Astrocyte (in vitro differentiated cells and primary cell): Measurements from ENCODE around the gene ETV5.

Experiments
- CTCF ChIP-seq: IDR thresholded peaks from 2 replicates; pipeline ENCODE4 v1.5.1; 2011; ENCODE audit warnings: low read depth, mild to moderate bottlenecking, inconsistent platforms, low read length, moderate library complexity; ENCODE audit not compliant: insufficient read depth
- EZH2 ChIP-seq: IDR thresholded peaks from 2 replicates; pipeline ENCODE4 v1.6.1; 2012; ENCODE audit warnings: mild to moderate bottlenecking, low read length, inconsistent platforms; ENCODE audit not compliant: insufficient read depth

- TF ChIP-seq CTCF: no peak
- TF ChIP-seq EZH2: no peak
Measured at GRCh38 chr3:186093271-186093900, 15.5 kb downstream of the ETV5 start.
